SH-SY5Y (cell line): ENCODE measurements around the gene KCTD16.

Experiments used
- GATA2 ChIP-seq: IDR thresholded peaks from 2 replicates; pipeline ENCODE4 v1.6.1; 2011; ENCODE audit warnings: mild to moderate bottlenecking, low read depth, low read length
- GATA3 ChIP-seq: IDR thresholded peaks from 2 replicates; pipeline ENCODE4 v1.6.1; 2011; ENCODE audit warnings: low read depth, mild to moderate bottlenecking, low read length, moderate library complexity

GRCh38 chr5:144284036-144284435 is 113.4 kb downstream of the KCTD16 start:
- TF ChIP-seq GATA3 (no peak), GATA2 (no peak)
